Measurements from ENCODE around the gene COPZ1. TPM values are rescaled to one million over a fixed set of nuclear protein-coding genes. Genes with fewer than 3 reads are reported as not detected.

COPZ1 gene
- total and polyA plus RNA-seq, 9 of the 15 experiments (the other 6 are each of a cell fraction or from before 2014, with no cell fraction given), result 137 to 487 (median 233) TPM

DNA sequence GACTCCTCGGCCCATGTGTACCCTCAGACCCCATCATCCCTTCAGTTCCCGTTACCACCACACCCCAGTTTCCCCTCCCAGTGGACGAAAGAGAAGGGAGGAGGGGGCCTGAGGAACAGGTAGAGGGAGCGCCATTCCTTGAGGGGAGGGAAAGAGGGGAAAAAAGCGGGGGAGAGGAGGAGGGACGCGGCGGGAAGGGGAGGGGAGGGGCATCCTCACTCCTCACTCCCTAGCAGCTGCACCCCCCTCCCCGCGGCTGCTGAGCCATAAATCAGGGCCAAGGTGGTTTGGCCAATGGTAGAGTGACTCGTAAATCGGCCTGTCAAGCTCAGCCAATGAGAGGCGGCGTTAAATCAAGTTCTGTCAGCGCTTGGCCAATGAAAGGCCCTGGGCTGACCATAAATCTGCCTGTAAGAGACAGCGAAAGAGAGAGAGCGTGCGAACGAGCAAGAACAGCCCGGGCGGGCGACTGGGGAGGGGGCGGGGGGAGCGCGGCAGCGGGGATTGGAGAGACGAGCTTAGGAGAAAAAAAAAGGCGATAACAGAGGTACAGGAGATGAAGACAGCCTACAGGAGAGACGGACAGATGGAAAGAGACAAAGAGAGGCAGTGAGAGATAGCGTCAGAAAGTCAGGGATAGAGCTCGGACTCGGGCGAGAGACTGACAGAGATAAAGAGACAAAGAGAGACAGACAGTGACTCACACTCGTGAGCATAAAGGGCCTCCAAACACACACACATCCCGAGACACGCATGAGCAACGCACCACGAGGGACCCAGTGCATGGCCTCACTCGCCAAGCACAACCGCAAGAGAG, 34.2 kb downstream of the COPZ1 start (continued):
- TF ChIP-seq ZNF518B (CRISPR knock-in tag; IDR thresholded peaks at IDR 0.05), result no peak
- TF ChIP-seq HNRNPL (IDR thresholded peaks at IDR 0.05; ENCODE audit: low read depth, low read length), result no peak
- TF ChIP-seq SIX5 (IDR thresholded peaks at IDR 0.05; ENCODE audit: borderline replicate concordance in 1 of 2, insufficient read depth in 1 of 2, low read depth in 1 of 2, low read length in 2 of 2), result no peak
- no peak for TF ChIP-seq ZNF253 (CRISPR knock-in tag; conservative IDR thresholded peaks at IDR 0.05)
- TF ChIP-seq ESRRA (IDR thresholded peaks at IDR 0.05; ENCODE audit: borderline replicate concordance, low read depth), result no peak; the same call in 1 of the 2 replicates
- TF ChIP-seq MNT (conservative IDR thresholded peaks at IDR 0.05), result peak; percentile 88 to 94
- no peak for TF ChIP-seq GATAD2B (IDR thresholded peaks at IDR 0.05; ENCODE audit: borderline replicate concordance)
- peak; percentile 83 for TF ChIP-seq SMAD4 (CRISPR knock-in tag; conservative IDR thresholded peaks at IDR 0.05)
- peak; percentile 56; the same call in 1 of the 2 replicates for TF ChIP-seq USF1 (CRISPR knock-in tag; IDR thresholded peaks at IDR 0.05)
- peak; percentile 44; the same call in 1 of the 2 replicates for TF ChIP-seq NFATC3 (IDR thresholded peaks at IDR 0.05)
- TF ChIP-seq, protein P1, sequence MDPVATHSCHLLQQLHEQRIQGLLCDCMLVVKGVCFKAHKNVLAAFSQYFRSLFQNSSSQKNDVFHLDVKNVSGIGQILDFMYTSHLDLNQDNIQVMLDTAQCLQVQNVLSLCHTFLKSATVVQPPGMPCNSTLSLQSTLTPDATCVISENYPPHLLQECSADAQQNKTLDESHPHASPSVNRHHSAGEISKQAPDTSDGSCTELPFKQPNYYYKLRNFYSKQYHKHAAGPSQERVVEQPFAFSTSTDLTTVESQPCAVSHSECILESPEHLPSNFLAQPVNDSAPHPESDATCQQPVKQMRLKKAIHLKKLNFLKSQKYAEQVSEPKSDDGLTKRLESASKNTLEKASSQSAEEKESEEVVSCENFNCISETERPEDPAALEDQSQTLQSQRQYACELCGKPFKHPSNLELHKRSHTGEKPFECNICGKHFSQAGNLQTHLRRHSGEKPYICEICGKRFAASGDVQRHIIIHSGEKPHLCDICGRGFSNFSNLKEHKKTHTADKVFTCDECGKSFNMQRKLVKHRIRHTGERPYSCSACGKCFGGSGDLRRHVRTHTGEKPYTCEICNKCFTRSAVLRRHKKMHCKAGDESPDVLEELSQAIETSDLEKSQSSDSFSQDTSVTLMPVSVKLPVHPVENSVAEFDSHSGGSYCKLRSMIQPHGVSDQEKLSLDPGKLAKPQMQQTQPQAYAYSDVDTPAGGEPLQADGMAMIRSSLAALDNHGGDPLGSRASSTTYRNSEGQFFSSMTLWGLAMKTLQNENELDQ (CRISPR knock-in tag; IDR thresholded peaks at IDR 0.05; ENCODE audit: borderline replicate concordance), result no peak
- TF ChIP-seq, protein P2, sequence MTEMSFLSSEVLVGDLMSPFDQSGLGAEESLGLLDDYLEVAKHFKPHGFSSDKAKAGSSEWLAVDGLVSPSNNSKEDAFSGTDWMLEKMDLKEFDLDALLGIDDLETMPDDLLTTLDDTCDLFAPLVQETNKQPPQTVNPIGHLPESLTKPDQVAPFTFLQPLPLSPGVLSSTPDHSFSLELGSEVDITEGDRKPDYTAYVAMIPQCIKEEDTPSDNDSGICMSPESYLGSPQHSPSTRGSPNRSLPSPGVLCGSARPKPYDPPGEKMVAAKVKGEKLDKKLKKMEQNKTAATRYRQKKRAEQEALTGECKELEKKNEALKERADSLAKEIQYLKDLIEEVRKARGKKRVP (CRISPR knock-in tag; IDR thresholded peaks at IDR 0.05), result no peak
- TF ChIP-seq TRIM25 (IDR thresholded peaks at IDR 0.05; ENCODE audit: borderline replicate concordance), result peak; percentile 54; the same call in 1 of the 2 replicates
